GM18526 (cell line): Measurements from ENCODE around the gene MAGED2.

Source experiments
- POLR2A ChIP-seq: IDR thresholded peaks from 3 replicates; pipeline ENCODE4 v1.6.1; 2011; ENCODE audit not compliant: insufficient read length; ENCODE audit errors: extremely low read depth

MAGED2 gene

GRCh38 chrX:54807524-54808108 is at the start of gene MAGED2:
TSS of gene MAGED2 (plus strand) at chrX:54807745. CDS start at chrX:54809332, 1,587 bp downstream.
- TF ChIP-seq POLR2A = no peak

- no peak for TF ChIP-seq POLR2A
Observed at GRCh38 chrX:54758114-54759055, 49.2 kb upstream of the MAGED2 start.

DNA sequence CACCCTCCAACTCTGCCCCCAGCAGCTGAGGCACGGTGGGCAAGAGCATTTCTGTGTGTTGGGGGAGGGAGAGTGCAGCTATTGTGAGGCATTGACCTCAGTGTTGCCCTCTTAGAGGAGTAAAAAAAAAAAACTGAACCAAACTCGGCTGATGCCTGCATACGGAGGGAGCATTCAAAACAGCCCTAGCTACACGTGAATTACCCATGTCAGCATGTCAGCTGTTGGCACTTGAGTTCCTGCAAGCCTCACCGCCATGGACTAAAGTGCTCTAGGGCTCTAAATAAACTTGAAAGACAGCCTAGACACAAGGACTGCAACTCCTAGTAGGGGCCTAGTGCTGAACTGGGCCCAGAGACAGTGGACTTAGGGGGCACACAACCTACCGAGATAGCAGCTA is 31.5 kb upstream of the MAGED2 start:
- TF ChIP-seq POLR2A = no peak

GRCh38 chrX:54776987-54777672 is 30.4 kb upstream of the MAGED2 start:
- no peak for TF ChIP-seq POLR2A

DNA sequence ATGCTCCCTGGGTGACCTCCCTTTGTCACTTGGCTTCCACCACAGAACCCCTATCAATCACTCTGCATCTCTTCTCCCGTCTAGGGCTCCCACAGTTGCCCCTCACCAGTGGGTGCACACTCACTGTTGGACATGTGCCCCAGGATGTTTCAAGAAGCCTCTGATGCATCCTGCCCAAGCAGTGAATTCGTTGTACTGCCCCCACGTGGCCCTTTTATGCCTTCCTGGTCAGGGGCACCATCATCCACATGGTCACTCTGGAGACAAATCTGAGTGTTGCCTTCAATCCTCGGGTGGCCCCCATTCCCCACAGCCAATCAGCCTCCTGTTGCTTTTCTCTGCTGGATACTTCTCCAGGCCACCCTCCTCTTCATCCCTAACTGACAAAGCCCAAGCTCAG is 21.6 kb upstream of the MAGED2 start:
- TF ChIP-seq POLR2A = no peak

- TF ChIP-seq POLR2A = no peak
Observed at GRCh38 chrX:54786967-54787366, 20.6 kb upstream of the MAGED2 start.

DNA sequence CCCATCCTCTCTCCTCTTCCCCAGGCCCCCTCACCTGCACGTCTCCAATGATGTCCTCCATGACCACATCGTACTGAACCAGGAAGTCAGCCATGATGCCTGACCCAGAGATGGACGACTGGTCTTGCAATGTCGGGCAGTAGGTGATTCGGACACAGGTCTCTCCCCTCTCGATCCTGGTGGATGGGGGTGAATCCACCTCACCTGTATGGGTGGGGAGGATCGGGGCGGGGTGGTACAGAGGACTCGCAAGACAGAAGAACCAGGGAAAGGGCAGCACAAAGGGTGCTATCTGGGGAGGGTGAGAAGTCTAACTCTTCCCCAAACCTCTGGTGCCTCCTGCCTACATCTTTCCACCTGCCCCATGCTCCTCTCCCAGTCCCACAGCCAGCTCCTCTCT is 19.1 kb upstream of the MAGED2 start:
- no peak for TF ChIP-seq POLR2A

- no peak for TF ChIP-seq POLR2A
Observed at GRCh38 chrX:54794028-54794427, 13.5 kb upstream of the MAGED2 start.

- no peak for TF ChIP-seq POLR2A
Observed at GRCh38 chrX:54794795-54795194, 12.8 kb upstream of the MAGED2 start.

GRCh38 chrX:54798137-54798536 is 9.4 kb upstream of the MAGED2 start, which contains the start of gene ITIH6:
TSS of gene ITIH6 (minus strand) at chrX:54798255. CDS start at chrX:54798210, 45 bp downstream.
- no peak for TF ChIP-seq POLR2A

DNA sequence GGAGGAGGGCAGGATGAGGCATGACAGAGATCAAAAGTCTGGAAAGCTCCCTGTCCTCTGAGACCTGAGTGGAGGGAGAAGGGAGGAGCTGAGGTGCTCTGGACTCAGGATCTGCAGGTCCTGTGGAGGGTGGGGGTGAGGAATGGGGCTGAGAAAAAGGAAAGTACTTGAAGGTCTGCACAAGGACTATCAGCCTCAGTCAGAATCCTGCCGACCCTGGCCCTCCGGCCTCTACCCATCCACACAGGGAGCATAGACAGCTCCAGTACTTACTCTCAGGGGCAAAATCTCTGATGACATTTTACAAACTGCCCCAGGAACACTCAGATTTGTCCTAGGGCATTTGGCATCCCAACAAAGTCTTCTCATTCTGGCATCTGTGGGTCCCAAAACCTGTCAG is 8.5 kb upstream of the MAGED2 start:
- no peak for TF ChIP-seq POLR2A

- TF ChIP-seq POLR2A = no peak
Observed at GRCh38 chrX:54808109-54808604, 612 bp downstream of the MAGED2 start.

- peak; percentile 26 for TF ChIP-seq POLR2A
Observed at GRCh38 chrX:54808605-54809483, 1.3 kb downstream of the MAGED2 start.

GRCh38 chrX:54810532-54810931 is 3.0 kb downstream of the MAGED2 start:
- no peak for TF ChIP-seq POLR2A

DNA sequence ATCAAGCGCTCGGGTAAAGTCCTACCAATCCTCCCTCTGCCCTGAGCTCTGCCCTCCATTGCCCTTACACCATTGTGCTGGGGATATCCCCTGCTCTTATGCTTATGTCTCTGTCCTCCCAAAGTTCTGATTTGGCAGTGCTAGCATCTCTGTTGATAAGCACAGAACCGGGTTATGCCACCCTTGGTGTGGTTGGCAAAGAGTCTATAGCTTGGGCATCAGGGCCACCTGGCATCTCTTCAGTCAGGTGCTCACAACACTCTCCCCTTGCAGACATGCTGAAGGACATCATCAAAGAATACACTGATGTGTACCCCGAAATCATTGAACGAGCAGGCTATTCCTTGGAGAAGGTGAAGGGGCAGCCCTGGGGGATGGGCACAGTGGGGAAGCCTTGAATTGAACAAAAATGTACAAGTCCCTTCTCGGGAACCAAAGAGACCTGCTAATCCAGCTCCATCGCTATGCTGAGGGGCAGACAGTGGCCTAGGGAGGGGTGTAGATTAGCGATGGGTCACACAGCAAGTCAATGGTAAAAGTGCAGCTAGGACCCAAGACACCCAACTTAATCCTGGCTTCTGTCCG is 3.8 kb downstream of the MAGED2 start:
- no peak for TF ChIP-seq POLR2A

DNA sequence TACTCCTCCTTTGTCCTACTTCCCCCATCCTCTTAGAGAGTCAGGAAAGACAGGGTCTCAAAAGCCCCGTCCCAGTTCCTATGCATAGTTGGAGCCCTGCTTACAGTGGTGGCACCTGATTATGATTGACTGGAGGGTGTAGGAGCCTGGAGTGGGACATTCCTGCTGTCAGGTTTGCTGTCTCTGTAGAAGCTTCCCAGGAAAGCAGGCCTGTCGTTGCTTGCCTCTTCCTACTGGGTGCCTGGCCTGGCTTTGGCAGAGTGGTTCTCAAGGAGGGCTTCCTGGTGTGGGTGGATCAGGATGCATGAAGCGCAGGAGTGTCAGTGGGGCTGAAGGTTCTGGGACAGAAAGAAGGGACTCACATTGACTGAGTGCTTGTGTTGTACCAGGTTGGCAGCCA is 4.8 kb downstream of the MAGED2 start:
- no peak for TF ChIP-seq POLR2A
